PFSK-1 (cell line): ENCODE data around the gene SMTNL2.

ENCODE experiments used
- POLR2AphosphoS5 ChIP-seq: IDR thresholded peaks from 2 replicates; pipeline ENCODE4 v1.6.1; 2012; ENCODE audit warnings: low read depth, mild to moderate bottlenecking, control low read depth, low read length, moderate library complexity
- REST ChIP-seq, 2 experiments: IDR thresholded peaks; 2 replicates each; pipeline versions ENCODE4 v1.6.1 to v1.8.0; 2011 to 2012; ENCODE audit warnings: low read depth in 2 of 2, low read length in 2 of 2, control low read depth in 1 of 2, inconsistent platforms in 1 of 2, mild to moderate bottlenecking in 1 of 2, moderate library complexity in 1 of 2; ENCODE audit not compliant: insufficient read depth in 1 of 2
- SIN3A ChIP-seq: IDR thresholded peaks from 2 replicates; pipeline ENCODE4 v1.6.1; 2012; ENCODE audit warnings: mild to moderate bottlenecking, low read length, moderate library complexity, borderline replicate concordance; ENCODE audit not compliant: insufficient read depth
- TAF1 ChIP-seq: IDR thresholded peaks from 2 replicates; pipeline ENCODE4 v1.6.1; 2012; ENCODE audit warnings: low read length, control low read depth, borderline replicate concordance; ENCODE audit not compliant: insufficient read depth

DNA sequence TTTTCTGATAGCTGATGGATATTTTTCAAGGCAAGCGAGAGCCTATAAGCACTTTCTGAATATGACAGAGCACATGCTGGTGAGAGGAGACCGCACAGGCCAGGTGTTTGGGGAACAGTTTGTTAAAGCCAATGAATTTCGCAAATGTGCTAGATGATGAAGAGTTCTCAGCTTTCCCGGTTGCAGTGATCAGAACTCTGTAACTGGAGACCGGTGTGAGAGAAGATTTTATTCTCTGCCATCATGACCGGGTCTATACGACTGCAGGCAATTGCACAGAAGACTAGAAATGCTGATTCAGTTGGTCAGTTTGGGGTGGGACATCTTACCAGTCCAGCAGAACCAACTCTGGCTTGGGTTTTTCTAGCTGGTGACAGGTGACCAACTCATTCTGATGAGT, 25.4 kb downstream of the SMTNL2 start:
- TF ChIP-seq TAF1: no peak
- TF ChIP-seq SIN3A: no peak
- no peak for TF ChIP-seq POLR2AphosphoS5
- TF ChIP-seq REST (IDR thresholded peaks at IDR 0.05; ENCODE audit: insufficient read depth in 1 of 2, low read depth in 2 of 2, low read length in 2 of 2): no peak
